ENCODE data around the gene TMPRSS6. TPM values are rescaled to one million over a fixed set of nuclear protein-coding genes. Genes with fewer than 3 reads are reported as not detected.

Gene TMPRSS6
- total and polyA plus RNA-seq, 2 experiments from 2014 or later, result 0.05 TPM; not detected in 1

DNA sequence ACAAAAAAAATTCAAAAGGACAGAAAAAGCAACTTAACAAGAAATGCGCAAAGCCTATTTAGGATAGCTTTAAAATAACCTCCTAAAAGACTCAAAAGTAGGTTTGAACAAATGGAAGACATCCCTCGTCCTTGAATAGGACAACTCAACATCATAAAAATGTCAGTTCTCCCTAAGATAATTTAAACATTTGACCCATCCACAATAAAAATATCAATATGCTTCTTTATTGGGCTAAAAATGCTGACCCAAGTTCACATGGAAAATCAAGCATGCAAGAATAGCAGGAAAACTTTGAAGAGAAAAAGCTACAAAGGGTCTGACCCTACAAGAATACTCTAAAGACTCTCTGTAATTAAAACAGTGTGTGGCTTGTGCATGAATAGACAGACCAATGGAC, 70.0 kb downstream of the TMPRSS6 start:
- Histone ChIP-seq H4K20me1 (ENCODE audit: insufficient read depth) (no peaks in the 10 kb centered on the region), H3F3A (ENCODE audit: insufficient read depth) (peaks cover 9% of the 10 kb centered on the region), H3K9me3 (ENCODE audit: low read depth) (no peaks in the 10 kb centered on the region), H3K4me2 (ENCODE audit: unreplicated experiment) (no peak overlapping the region), H2AFZ (no peak overlapping the region), H3K27me3 (replicated peaks; ENCODE audit: insufficient read depth) (no peaks in the 10 kb centered on the region), H3K36me3 (ENCODE audit: low read depth) (no peaks in the 10 kb centered on the region), H3K79me2 (ENCODE audit: insufficient read depth) (no peaks in the 10 kb centered on the region), H3K9ac (no peak overlapping the region), H3K4me1 (ENCODE audit: insufficient read depth) (peaks cover 7% of the 10 kb centered on the region), H3K9me2 (ENCODE audit: insufficient read depth) (no peaks in the 10 kb centered on the region), H3K4me3 (no peak overlapping the region), H3K27ac (no peak overlapping the region)
- in situ Hi-C loops (cut with MboI), result no loop called here
- no peak for DNase-seq
- 55 to 63% methylated on average over 2 of the region's 2 CpGs for WGBS, 2 experiments (ENCODE audit: low coverage in 1 of 2, low lambda C conversion rate in 2 of 2, missing lambda C conversion rate in 2 of 2)
- TF ChIP-seq EZH2phosphoT487 (IDR thresholded peaks at IDR 0.05; ENCODE audit: insufficient read depth, low read depth) (no peak), EZH2 (IDR thresholded peaks at IDR 0.05; ENCODE audit: insufficient read depth, poor library complexity, severe bottlenecking) (no peak)

DNA sequence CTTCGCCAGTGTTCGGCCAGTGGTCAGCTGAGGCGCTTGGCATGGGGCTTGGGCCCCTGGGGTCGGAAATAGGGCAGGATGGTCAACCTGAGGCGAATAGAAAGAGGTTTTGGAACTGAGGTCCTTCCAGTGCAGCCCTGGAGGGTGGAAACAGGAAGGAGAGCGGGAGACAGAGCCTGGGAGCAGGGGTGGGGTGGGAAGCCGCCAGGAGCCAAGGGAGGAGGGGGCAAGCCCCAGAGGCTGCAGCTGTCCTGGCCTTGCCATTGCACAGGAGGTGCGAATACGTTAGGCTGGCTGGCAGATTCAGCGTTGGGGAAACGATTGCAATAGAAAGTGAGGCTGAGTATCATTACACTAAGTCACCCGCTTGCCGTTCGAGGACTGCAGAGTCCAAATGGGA, 71.8 kb downstream of the TMPRSS6 start:
- no peak for TF ChIP-seq EZH2phosphoT487 (IDR thresholded peaks at IDR 0.05; ENCODE audit: insufficient read depth, low read depth)
- no peak for TF ChIP-seq EZH2 (IDR thresholded peaks at IDR 0.05; ENCODE audit: insufficient read depth, poor library complexity, severe bottlenecking)
- Histone ChIP-seq H3K36me3 (ENCODE audit: low read depth) (no peaks in the 10 kb centered on the region), H3K27me3 (replicated peaks; ENCODE audit: insufficient read depth) (no peaks in the 10 kb centered on the region), H3K27ac (no peak overlapping the region), H3K9ac (no peak overlapping the region), H3F3A (ENCODE audit: insufficient read depth) (peaks cover 9% of the 10 kb centered on the region), H3K79me2 (ENCODE audit: insufficient read depth) (no peaks in the 10 kb centered on the region), H2AFZ (no peak overlapping the region), H3K4me1 (ENCODE audit: insufficient read depth) (peaks cover 7% of the 10 kb centered on the region), H3K9me2 (ENCODE audit: insufficient read depth) (no peaks in the 10 kb centered on the region), H3K4me2 (ENCODE audit: unreplicated experiment) (no peak overlapping the region), H3K9me3 (ENCODE audit: low read depth) (no peaks in the 10 kb centered on the region), H4K20me1 (ENCODE audit: insufficient read depth) (no peaks in the 10 kb centered on the region), H3K4me3 (no peak overlapping the region)
- no peak for DNase-seq
- 47 to 51% methylated on average over 13 to 14 of the region's 14 CpGs for WGBS, 2 experiments (ENCODE audit: low coverage in 1 of 2, low lambda C conversion rate in 2 of 2, missing lambda C conversion rate in 2 of 2)
- in situ Hi-C loops (cut with MboI), result no loop called here

- Histone ChIP-seq H4K20me1 (ENCODE audit: insufficient read depth) (no peaks in the 10 kb centered on the region), H3K4me3 (no peak overlapping the region), H3K4me1 (ENCODE audit: insufficient read depth) (peaks cover 7% of the 10 kb centered on the region), H2AFZ (no peak overlapping the region), H3K27me3 (replicated peaks; ENCODE audit: insufficient read depth) (no peaks in the 10 kb centered on the region), H3K9me2 (ENCODE audit: insufficient read depth) (no peaks in the 10 kb centered on the region), H3K36me3 (ENCODE audit: low read depth) (no peaks in the 10 kb centered on the region), H3F3A (ENCODE audit: insufficient read depth) (peaks cover 9% of the 10 kb centered on the region), H3K79me2 (ENCODE audit: insufficient read depth) (no peaks in the 10 kb centered on the region), H3K27ac (no peak overlapping the region), H3K9ac (no peak overlapping the region), H3K4me2 (ENCODE audit: unreplicated experiment) (no peak overlapping the region), H3K9me3 (ENCODE audit: low read depth) (no peaks in the 10 kb centered on the region)
- in situ Hi-C loops (cut with MboI), result no loop called here
- DNase-seq, result no peak
- TF ChIP-seq EZH2 (IDR thresholded peaks at IDR 0.05; ENCODE audit: insufficient read depth, poor library complexity, severe bottlenecking) (no peak), EZH2phosphoT487 (IDR thresholded peaks at IDR 0.05; ENCODE audit: insufficient read depth, low read depth) (no peak)
- 70 to 71% methylated on average over 11 of the region's 11 CpGs for WGBS, 2 experiments (ENCODE audit: low coverage in 1 of 2, low lambda C conversion rate in 2 of 2, missing lambda C conversion rate in 2 of 2)
These were observed 72.7 kb downstream of the TMPRSS6 start for GRCh38 chr22:37036655-37037377.

DNA sequence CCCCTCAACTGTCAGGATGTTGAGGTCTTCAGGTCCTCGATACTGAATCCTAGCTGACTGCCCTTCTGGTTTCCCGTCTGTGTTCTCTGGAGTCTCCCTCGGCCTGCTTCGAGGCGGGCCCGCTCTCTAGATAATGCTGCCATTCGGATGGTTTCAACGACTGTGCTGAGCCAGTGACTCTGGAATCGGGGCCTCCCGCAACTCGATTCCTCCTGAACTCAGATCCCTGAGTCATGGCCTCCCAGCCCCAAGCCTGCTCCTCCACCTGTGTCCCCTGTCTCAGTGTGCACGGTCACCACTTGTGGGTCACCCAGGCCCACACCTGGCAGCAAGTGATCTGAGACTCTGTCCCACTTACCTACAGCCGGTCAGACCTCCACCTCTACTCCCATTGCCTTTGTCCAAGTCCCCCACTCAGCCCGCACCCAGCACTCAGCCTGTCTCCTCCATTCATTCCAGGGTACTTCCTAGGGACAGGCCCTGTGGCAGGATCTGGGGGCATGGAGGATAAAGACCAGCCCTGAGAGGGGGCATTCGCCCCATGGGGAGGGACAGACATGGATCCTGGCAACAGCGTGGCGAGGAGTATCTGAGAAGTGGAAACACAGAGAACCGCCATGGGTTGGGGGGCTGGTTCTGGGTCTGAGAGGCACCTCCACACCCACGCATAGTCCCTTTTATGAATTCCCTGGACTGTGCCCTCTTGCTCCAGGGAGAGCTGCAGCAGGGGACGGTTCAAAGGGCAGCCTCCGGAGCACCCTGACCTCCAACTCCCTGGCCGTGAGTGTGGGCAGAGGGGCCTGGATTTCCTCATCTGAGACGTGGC, 75.7 kb downstream of the TMPRSS6 start:
- no peaks in the 10 kb centered on the region for H3K79me2 ChIP-seq (ENCODE audit: insufficient read depth)
- H3K9me2 ChIP-seq (ENCODE audit: insufficient read depth), result no peaks in the 10 kb centered on the region
- no peak overlapping the region for H2AFZ ChIP-seq
- H3K36me3 ChIP-seq (ENCODE audit: low read depth), result no peaks in the 10 kb centered on the region
- no peak overlapping the region for H3K9ac ChIP-seq
- H3K4me2 ChIP-seq (ENCODE audit: unreplicated experiment), result no peak overlapping the region
- no peaks in the 10 kb centered on the region for H3F3A ChIP-seq (ENCODE audit: insufficient read depth)
- no peak overlapping the region for H3K27ac ChIP-seq
- no peaks in the 10 kb centered on the region for H3K27me3 ChIP-seq (replicated peaks; ENCODE audit: insufficient read depth)
- 74 to 75% methylated on average over 23 of the region's 23 CpGs for WGBS, 2 experiments (ENCODE audit: low coverage in 1 of 2, low lambda C conversion rate in 2 of 2, missing lambda C conversion rate in 2 of 2)
- TF ChIP-seq EZH2 (IDR thresholded peaks at IDR 0.05; ENCODE audit: insufficient read depth, poor library complexity, severe bottlenecking) (no peak), EZH2phosphoT487 (IDR thresholded peaks at IDR 0.05; ENCODE audit: insufficient read depth, low read depth) (no peak)
- no peak for DNase-seq
- H3K4me3 ChIP-seq, result no peak overlapping the region
- in situ Hi-C loops (cut with MboI), result no loop called here
- no peaks in the 10 kb centered on the region for H3K9me3 ChIP-seq (ENCODE audit: low read depth)
- H4K20me1 ChIP-seq (ENCODE audit: insufficient read depth), result no peaks in the 10 kb centered on the region
- H3K4me1 ChIP-seq (ENCODE audit: insufficient read depth), result no peaks in the 10 kb centered on the region
